NCI-H2081 treated with DMSO at 0.1 percent for 48 hours (cell line): ENCODE data around the gene CCDC93.
"Not testable (repeated sequence)": the region's sequence is repeated elsewhere in the genome, so short reads cannot be mapped to it uniquely, and the experiment has no call there.

Experiments used
- DNase-seq: peaks from one replicate; lab custom pipeline; 2025; lab: John Stamatoyannopoulos, UW

The CCDC93 gene

DNA sequence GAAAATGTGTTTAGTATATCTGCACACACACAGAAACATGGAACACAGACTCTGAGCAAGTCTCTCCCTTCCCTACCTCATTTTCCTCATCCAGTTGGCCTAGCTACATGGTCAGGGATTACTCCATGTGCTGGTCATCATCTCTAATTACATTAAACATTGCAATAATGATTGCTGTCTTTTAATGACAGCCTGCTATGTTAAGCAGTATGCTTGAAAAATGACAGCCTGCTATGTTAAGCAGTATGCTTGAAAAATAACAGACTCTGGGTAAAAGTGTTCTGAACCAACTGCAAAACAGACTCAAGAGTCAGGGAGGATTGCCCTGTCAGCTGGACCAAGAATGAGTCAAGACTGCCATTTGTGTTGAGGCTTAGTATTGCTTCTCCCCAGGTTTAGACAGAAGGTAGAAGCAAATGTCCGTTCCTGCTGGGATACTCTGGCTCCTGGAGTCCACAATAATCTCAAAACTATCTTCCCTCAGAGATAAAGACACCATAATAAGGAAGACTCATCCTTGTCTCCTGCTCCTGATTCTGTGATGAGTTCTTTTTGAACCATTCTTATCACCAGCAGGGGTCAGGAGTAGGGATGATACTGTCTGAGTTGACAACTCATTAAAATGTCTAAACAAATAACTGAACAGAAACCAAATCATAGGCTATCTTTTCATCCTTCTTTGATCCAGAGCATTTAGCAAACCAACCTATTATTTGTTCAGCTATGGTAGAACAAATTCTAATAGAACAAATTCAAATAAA, 57.7 kb downstream of the CCDC93 start:
- no peak for DNase-seq

DNA sequence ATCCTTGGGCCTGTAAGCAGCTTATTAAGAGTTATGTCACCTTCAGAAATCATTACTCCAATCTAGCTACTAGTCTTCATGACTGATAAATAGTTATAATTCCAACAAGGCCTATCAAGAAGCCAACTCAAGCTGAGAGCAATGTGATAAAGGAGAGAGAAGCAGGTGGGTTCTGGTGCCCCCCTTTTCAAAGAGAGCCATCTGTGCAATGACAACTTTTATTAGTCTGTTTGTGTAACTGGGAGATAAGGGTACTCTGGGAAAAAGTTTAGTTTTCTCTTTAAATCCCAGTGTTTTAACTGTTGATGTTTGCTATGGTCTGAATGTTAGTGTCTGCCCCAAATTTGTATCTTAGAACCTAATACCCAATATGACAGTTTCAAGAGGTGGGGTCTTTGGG, 60.6 kb downstream of the CCDC93 start:
- no peak for DNase-seq

DNA sequence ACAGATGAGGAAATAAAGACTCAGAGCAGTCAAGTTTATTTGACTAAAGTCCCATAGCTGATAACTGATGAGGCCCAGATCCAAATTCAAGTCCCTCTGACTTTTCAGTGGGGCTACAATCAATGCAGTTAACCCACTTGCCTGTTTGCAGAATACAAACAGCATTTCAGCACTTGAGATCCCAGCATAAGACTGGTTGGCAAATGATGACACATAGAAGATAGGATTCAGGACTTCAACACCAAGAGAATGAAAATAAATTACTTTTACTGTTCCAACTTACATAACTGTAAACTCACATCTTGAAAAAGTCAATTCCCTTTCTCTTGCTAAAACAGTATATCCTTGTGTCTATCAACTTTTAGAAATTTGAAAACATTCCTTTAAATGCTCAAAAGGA, 61.2 kb downstream of the CCDC93 start:
- no peak for DNase-seq

DNA sequence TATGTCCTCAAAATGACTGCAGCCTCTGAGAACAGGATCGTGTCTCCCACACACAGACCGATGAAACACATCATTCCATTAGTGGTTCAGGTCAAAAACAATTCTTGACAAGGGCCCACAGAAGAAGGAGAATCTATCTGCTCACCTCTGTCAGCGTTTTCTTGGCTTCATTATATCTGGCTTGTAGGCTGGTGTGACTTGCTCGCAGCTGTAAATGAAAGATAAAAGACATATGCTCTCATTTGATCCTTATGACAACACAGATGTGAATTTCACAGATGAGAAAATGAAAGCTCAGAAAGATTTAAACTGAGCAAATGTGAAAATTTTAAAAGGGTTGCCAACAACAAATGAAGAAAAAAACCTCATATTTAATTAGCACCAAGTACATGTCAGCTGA, 61.6 kb downstream of the CCDC93 start:
- no peak for DNase-seq

DNA sequence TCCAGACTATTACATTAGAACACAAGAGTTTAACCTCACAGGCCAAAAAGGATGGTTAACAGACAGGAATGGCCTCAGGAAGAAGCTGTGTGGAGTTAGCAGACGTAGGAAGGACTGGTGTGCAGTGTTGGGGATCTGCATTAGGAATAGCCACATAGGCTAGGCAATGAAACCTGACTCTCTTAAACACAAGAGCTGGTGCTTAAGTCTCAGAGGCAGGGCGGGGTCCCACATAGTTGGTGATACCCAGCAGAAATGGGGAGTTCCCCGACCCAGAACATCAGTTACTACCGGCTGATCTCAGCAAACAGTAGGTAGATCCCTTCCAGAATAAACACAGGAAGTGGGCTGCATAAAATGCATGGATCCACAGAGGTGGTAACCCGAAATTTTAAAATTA, 64.1 kb downstream of the CCDC93 start:
- no peak for DNase-seq

DNA sequence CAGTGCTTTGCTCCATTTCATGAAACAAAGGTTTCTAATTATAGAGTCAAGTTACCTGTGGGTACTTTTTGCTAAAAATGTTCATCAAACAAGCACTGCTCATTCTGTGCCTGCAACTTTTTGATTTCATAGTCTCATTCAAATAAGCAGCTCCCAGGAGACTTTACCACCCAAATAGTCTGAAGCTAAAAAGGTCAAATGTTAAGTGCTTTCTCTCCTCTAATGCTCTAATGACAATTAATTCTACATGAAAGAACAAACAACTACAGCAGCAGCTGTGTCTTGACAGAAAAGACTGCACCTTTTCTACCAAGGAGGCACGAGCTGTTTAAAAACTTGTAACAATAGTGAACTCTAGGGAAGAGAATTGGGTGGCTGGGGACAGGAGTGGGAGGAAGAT, 65.3 kb downstream of the CCDC93 start:
- DNase-seq: no peak

DNA sequence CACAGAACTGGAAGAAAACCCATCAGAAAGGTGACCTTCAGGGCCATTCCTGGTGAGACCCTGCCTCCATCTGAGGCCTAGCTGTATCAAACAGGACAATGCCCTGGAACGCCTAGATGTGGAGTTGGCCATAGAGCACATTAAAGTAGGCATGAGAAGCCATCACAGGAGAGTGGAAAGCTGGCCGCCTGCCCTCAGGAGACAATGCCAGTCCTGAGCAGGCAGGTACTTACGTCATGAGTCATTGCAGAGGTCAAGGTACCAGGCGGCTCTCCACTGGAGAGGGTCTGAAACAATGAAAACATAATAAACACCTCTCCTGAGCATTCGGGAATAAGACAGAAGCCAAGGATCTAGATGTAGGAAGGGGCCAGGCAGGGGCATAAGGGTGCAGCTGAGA, 68.6 kb downstream of the CCDC93 start:
- no peak for DNase-seq

DNA sequence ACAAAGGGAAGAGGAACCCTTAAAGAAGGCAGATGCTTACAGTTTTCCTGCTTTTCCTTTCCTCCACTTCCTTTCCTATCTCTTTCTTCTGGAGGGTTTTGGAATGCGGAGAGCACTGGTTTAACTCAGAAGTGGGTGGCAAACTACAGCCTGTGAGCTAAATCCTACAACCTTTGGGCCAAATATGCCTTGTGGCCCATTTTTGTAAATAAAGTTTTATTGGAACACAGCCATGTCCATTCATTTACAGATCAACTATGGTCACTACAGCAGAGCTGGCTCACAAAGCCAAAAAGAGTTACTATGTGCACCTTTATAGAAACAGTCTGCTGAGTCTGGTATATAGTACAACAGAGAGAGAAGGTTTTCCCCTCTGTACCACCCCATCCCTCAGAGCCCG, 69.1 kb downstream of the CCDC93 start:
- DNase-seq: no peak

DNA sequence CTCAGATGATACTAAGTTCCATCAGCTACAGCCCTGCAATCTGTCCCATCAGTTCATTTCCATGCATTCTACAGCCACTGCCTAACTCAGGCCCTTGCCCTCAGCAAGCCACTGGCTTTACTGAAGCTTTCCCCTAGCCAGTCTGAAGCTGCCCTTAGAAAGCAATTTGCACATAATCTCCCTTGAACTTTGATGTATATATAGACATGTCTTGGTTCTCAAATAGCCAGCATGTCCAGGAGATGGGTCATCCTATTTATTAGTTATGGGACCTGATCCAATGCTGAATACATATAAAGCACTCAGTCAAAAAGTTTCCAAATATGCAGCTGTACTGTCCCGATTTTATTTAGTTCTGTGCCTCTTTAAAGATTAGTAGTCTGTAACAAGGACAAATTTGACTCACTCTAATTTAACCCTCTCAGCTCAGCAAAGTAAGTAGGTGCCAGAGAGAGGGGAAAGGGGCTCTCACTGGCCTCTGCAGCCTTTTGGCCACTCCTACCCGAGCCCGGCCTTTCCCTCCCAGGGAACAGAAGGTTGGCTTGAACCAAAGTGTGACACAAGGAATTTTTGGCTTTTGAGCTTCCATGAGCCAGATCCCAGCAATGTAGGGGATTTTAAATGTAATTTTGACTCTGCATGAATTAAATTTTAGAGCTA, 70.7 kb downstream of the CCDC93 start:
- no peak for DNase-seq

DNA sequence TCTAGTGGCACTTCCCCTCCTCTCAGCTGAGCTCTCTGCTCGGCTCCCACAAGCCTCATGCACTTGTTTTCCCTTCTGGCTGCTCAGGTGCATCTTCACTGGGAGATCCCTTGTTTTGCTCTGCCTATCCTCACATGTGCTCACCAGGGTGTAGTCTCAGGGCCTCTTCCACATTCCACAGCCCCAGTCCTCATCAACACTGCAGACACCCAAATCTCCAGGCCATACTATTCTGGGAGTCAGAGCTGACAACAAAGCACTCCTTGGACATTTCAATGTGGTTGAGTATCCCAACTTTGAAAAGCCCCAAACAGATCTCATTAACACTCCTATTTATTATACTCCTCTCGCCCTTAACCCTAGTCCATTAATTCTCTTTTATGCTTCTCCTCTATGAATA, 71.3 kb downstream of the CCDC93 start:
- no peak for DNase-seq

DNA sequence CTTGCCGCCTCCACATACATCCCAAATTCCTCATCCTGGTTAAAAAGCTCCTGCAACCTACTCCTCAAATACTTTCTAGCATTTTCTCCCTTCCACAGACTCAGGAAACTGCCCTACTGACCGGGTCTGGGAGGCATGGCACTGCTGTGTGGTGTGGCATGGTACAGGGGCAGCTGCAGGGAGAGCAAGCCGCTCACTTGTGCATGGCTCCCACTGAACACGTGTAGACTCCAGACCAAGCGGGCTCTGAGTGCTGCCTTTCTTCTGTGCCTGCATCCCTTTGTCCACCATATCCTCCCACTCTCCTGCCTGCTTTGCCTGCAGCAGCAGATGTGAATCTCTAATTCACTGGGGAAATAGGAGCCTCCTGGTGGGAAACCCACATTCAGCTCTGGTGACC, 72.2 kb downstream of the CCDC93 start:
- DNase-seq: no peak

DNA sequence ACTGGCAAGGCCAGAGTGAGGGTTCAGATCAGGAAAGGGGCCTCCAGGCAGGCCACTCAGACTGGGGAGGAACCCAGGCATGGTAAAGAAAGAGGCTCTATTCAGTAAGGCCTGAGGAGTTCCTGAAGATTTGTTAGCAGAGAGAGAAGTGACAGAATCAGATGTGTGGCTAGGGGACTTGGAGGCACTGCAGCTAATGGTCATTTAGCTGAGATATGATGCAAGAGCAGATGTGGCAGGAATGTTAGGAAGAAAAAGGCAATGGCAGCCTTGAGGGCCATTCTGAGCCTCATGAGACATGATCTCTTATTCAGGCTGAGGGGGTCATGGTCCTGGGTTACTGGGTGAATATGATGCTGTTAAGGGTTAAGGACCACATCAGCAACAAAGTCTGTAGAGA, 73.4 kb downstream of the CCDC93 start:
- no peak for DNase-seq

DNA sequence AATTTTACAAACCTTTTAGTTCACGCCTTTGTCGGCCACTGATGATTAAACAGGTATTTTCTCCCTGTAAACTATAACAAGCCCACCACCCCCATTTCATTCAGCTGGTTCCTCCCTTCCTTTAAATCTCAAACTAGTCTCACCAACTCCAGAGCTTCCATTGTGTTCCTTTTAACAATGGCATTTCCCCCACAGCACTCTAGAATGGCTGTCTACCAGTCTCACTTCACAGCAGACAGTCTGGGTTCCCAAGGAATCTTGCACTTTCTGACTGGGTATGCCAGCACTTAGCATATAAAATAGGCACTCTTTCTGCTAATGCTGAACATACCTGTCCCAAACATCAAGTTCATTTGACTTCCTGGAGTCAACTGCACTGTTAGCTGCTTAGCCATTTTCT, 75.3 kb downstream of the CCDC93 start:
- DNase-seq: no peak

DNA sequence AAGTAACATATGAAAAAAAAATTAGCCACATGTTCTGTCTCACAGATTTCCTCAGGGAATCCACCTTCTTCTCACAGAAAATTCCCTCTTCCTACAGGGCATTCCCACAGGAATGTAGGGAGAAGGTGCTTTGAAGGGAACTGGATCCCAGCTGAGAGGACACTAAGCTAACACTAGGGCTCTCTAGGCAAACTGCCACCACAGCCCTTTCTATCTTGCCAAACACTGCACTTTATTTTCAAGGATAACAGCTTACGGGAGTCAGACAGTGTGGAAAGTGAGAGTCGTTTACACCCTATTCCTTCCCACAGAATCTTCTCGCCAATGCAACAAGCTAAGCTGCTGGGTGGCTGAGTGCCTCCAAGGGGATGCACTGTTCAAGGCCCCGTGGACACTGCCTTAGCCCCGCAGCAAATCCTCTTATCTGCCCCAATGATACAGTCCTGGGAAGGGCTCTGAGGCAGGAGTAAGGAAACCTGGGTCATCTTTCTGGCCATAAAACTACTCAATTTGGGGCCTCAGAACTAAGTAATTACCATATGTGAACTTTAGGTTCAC, 76.9 kb downstream of the CCDC93 start:
- no peak for DNase-seq

DNA sequence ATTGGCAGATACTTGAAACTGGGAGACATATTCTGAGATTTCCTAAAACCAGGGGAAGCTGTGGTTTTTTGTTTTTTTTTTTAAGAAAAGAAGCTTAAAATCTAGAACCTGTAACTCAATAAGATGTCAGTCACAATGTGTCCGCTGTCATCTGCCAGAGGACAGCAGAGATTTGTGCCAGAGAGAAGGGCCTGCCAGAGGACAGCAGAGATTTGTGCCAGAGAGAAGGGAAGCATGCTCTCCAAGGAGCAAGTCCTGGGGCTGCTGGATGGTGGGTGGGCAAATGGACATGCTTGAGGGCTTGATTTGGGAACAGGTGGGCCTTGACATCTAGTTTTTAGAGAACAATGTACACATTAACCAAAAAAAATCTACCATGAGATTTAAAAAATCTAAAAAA, 77.9 kb downstream of the CCDC93 start:
- no peak for DNase-seq

DNA sequence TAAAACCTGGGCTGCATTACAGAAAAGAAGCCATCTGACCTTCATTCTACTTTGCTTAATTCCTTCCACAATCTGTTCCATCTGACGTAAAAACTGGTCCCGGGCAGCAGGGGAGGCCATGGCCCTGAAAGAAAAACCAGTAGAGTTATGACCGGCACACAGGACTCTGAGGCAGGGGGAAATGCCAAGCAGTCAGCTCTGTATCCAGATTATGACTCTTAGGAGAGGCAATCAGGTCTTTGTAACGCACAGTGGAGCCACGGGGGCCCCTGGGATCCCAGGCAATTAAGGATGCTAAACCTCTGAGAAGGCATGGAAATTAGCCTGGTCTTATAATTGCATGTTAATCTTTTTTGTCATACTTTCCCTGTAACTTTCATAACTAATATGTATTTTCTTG, 78.4 kb downstream of the CCDC93 start:
- DNase-seq: no peak

DNA sequence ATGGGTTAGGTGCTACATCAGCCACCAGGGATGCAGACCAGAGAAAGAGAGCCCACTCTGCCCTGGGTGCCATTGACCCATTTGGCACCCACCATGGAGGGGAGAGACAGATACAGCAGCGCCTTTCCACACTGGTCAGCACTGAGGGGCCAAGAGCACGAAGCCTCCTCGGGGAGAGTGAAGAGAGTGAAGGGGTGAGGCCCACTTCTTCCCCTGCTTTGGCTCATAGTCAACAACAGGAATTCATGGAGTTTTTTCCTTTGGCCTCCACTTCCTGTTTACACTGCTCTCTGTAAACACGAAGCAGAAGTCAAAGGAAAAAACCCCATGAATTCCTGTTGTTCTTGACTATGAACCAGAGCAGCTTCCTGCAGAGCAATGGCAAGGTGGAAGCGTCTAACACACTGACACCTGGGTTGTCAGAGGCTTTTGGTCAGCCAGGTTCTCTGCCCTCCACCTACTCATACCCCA, 80.0 kb downstream of the CCDC93 start:
- no peak for DNase-seq

DNA sequence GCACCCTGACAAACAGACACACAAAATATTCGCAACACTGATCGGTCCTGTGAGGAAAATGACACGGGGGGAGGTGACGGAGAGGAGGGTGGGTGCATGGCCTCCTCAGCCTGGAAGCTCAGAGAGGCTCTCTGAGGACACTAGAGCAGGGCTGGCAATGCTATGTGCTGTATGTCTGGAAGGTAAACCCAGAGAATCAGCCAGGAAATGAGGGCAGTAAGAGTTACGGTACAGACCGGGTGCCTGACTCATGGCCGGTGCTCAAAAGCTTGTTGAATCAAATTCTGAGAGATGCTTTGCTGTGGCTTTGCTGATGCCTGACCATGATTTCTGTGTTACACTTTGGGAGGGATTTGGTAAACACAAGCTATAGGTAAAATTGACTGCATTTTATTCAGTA, 81.9 kb downstream of the CCDC93 start:
- DNase-seq: no peak

DNA sequence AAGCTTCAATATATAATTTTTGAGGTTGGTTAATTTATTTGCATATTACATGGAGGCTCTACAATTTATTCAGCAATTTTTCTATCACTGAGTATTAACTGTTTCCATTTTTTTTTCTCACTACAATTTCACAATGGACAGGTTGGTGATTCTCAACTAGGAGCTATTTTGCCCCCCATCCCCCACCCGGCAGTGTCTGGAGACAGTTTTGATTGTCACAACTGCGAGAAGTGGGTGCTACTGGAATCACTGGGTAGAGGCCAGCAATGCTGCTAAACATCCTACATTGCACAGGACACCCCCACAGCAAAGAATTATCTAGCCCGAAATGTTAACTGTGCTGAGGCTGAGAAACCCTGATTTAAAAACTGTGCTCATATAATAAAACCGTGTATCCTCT, 82.6 kb downstream of the CCDC93 start:
- DNase-seq: no peak

DNA sequence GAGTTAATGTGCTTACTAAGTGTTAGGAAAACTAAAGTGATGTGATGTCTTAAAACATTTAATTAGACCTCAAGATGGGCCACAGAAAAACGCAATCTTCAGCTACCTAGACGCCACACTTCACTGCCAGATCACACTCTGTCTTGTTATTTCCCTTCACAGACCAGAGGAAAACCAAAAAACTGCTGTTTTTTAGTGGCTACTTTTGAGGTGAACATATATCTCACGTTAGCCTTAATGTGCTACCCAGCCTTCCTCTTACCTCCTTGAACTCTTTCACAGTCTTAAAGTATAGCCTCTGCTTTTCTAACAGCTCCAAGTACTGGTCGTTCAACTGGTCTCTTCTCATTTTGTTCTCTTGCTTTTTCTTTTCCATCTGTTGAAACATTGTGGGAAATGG, 83.1 kb downstream of the CCDC93 start:
- DNase-seq: no peak

DNA sequence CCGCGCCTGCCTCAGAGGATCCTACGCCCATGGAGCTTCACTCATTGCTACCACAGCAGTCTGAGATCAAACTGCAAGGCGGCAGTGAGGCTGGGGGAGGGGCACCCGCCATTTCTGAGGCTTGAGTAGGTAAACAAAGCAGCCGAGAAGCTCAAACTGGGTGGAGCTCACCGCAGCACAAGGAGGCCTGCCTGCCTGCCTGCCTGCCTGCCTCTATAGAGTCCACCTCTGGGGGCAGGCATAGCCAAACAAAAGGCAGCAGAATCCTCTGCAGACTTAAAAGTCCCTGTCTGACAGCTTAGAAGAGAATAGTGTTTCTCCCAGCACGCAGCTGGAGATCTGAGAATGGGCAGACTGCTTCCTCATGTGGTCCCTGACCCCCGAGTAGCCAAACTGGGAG, 90.4 kb downstream of the CCDC93 start:
- DNase-seq: not testable (repeated sequence)

DNA sequence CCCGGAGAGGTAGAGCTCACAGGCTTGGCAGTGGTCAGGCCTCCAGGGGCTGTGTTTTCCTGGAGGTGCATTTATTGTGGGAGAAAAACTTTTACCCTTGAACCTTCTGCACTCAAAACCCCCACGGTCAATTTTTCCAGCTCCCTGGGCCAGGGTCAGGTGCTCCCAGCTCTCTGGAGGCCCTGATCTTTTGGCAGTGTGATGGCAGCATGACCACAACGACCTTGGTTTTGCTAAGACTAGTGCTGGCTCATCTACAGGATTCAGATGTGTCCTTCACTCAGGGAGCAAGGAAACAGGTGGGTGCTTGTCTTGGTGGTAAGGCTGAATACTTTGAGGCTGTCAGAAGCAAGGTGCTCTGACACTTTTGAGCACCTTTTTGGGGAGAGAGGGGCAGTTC, 92.3 kb downstream of the CCDC93 start:
- no peak for DNase-seq

DNA sequence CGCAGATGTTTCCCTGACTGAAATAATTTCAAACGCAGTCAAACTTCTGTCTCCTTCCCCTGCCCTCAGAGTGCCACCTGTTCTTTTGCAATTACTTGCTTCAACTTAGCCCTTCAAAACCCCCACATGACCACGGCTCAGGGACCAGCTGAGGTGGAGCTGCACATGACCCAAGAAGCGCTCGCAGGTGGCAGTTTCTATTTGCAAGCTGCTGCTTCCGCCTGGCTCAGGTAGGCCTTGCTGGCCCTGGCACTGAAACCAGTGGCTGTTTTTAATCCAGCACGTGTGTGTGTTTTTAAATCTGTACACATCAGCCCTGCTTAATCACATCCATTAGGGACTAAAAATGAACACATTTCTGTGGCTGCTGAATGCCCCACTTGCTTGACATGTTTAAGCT, 95.3 kb downstream of the CCDC93 start:
- DNase-seq: no peak
